ENCODE results near the gene NCOA1.

NCOA1 gene

DNA sequence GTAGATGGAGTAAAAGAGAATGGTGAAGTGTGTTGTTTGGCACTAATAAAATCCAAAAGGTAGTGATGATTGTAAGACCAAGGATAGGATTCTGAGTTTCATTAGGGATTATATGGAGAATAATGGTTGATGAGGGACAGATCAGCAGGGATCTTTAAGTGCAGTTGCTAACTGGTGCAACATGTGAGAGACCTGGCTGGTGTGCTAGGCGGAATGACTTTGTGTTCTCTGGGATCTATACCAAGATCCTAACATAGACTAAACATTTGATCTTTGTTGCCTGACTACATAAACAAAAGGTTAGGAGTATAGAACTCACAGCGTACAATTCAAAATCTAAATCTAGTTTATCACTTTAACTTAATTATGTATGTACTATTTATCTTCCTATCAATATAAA is 166.8 kb downstream of the NCOA1 start:
- H3K14ac ChIP-seq (ENCODE audit: low read length), result no peak overlapping the region
- H4K91ac ChIP-seq (ENCODE audit: low read depth, low read length), result no peak overlapping the region
- no peaks in the 10 kb centered on the region for H3K79me1 ChIP-seq (ENCODE audit: low read length)
- H3K9ac ChIP-seq (ENCODE audit: low read length), result no peak overlapping the region
- no peak overlapping the region for H3K4ac ChIP-seq (ENCODE audit: low read depth, low read length)
- H3K4me2 ChIP-seq (ENCODE audit: low read length), result no peak overlapping the region
- no CpG with 5 or more reads among the region's 2 CpGs for WGBS (ENCODE audit: extremely low coverage, insufficient coverage, insufficient read length)
- no peak overlapping the region for H3K27ac ChIP-seq (ENCODE audit: low read depth, low read length)
- no peak overlapping the region for H2AFZ ChIP-seq (ENCODE audit: insufficient read depth, low read length, poor library complexity)
- no peaks in the 10 kb centered on the region for H3K36me3 ChIP-seq (ENCODE audit: control insufficient read depth in 1 of 2, insufficient read depth in 2 of 2, low read length in 2 of 2)
- H3K27me3 ChIP-seq (ENCODE audit: insufficient read depth, low read length), result no peaks in the 10 kb centered on the region
- H2BK120ac ChIP-seq (ENCODE audit: insufficient read depth, low read length, poor library complexity), result no peak overlapping the region
- DNase-seq, result no peak
- no peak overlapping the region for H2BK12ac ChIP-seq (ENCODE audit: low read length)
- H2AK5ac ChIP-seq (ENCODE audit: low read length), result no peak overlapping the region
- H4K12ac ChIP-seq (ENCODE audit: low read depth, low read length), result no peak overlapping the region
- no peak overlapping the region for H3K23ac ChIP-seq (ENCODE audit: low read length)
- H3K79me2 ChIP-seq (ENCODE audit: control insufficient read depth, insufficient read depth, low read length, poor library complexity), result no peaks in the 10 kb centered on the region
- H3K4me1 ChIP-seq (ENCODE audit: control insufficient read depth in 1 of 2, insufficient read depth in 2 of 2, low read length in 2 of 2), result no peaks in the 10 kb centered on the region
- no peak overlapping the region for H3K18ac ChIP-seq (ENCODE audit: low read length)
- no peaks in the 10 kb centered on the region for H3K9me3 ChIP-seq (ENCODE audit: insufficient read depth, low read depth, low read length)
- H3K4me3 ChIP-seq (ENCODE audit: low read depth, low read length), result no peak overlapping the region
- no peak overlapping the region for H4K8ac ChIP-seq (ENCODE audit: low read depth, low read length)
- no peak overlapping the region for H2BK5ac ChIP-seq (ENCODE audit: low read depth, low read length, poor library complexity)

DNA sequence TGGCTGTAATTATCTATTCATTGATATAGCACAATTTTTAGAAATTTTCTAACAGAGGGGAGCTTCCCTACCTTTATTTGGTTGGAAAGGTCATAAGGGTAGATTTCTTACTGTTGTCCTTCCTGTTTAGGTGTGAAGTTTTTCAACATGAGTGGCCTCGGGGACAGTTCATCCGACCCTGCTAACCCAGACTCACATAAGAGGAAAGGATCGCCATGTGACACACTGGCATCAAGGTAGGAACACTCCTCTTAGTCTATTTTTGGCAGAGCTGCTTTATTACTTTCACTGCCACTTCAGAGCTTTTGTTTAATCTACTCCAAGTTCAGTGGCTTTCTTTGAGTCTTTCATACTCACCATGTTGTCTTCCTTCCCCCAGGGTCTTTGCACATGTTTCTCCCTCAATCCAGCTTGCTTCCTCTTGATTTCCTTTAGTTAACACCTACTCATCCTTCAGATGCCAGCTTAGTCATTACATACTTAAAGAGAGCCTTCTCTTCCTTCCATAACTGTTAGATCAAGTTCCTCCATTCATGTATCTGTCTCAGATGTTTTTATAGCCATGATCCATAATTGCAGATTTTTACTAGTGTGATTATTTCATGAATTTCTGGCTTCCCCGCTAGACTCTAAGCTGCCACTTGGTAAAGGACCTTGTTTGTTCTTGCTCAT is 167.6 kb downstream of the NCOA1 start:
- Histone ChIP-seq H3K36me3 (ENCODE audit: control insufficient read depth in 1 of 2, insufficient read depth in 2 of 2, low read length in 2 of 2) (no peaks in the 10 kb centered on the region), H4K8ac (ENCODE audit: low read depth, low read length) (no peak overlapping the region), H3K18ac (ENCODE audit: low read length) (no peak overlapping the region), H3K27ac (ENCODE audit: low read depth, low read length) (no peak overlapping the region), H4K12ac (ENCODE audit: low read depth, low read length) (no peak overlapping the region), H2BK5ac (ENCODE audit: low read depth, low read length, poor library complexity) (no peak overlapping the region), H4K91ac (ENCODE audit: low read depth, low read length) (no peak overlapping the region), H3K79me1 (ENCODE audit: low read length) (no peaks in the 10 kb centered on the region), H3K9ac (ENCODE audit: low read length) (no peak overlapping the region), H3K27me3 (ENCODE audit: insufficient read depth, low read length) (no peaks in the 10 kb centered on the region), H2AK5ac (ENCODE audit: low read length) (no peak overlapping the region), H3K4me2 (ENCODE audit: low read length) (no peak overlapping the region), H3K23ac (ENCODE audit: low read length) (no peak overlapping the region), H3K79me2 (ENCODE audit: control insufficient read depth, insufficient read depth, low read length, poor library complexity) (no peaks in the 10 kb centered on the region), H3K4me1 (ENCODE audit: control insufficient read depth in 1 of 2, insufficient read depth in 2 of 2, low read length in 2 of 2) (no peaks in the 10 kb centered on the region), H3K14ac (ENCODE audit: low read length) (no peak overlapping the region), H2AFZ (ENCODE audit: insufficient read depth, low read length, poor library complexity) (no peak overlapping the region), H2BK120ac (ENCODE audit: insufficient read depth, low read length, poor library complexity) (no peak overlapping the region), H3K4ac (ENCODE audit: low read depth, low read length) (no peak overlapping the region), H2BK12ac (ENCODE audit: low read length) (no peak overlapping the region), H3K9me3 (ENCODE audit: insufficient read depth, low read depth, low read length) (no peaks in the 10 kb centered on the region), H3K4me3 (ENCODE audit: low read depth, low read length) (no peak overlapping the region)
- no CpG with 5 or more reads among the region's 4 CpGs for WGBS (ENCODE audit: extremely low coverage, insufficient coverage, insufficient read length)
- DNase-seq, result peak; percentile 19 to 47

DNA sequence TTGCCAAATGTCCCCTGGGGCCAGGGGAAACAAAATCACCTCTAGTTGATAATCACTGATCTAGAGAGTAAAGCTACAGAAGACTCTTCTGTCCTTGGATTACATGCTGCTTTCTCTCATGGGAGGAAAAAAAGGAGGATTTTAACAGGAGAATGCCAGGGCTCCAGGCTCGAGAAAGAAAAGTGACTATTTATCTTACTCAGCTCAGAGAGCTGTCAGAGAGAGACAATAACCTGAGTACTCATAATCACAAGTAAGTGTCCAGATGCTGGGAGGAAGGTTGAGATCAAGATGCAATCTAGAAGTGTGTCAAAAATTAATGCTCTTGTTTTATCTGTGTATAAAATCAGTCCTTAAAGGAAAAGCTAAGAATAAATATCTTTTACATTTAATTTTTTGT is 168.8 kb downstream of the NCOA1 start:
- Histone ChIP-seq H3K4me1 (ENCODE audit: control insufficient read depth in 1 of 2, insufficient read depth in 2 of 2, low read length in 2 of 2) (no peaks in the 10 kb centered on the region), H3K27ac (ENCODE audit: low read depth, low read length) (no peak overlapping the region), H3K27me3 (ENCODE audit: insufficient read depth, low read length) (no peaks in the 10 kb centered on the region), H3K9me3 (ENCODE audit: insufficient read depth, low read depth, low read length) (no peaks in the 10 kb centered on the region), H3K9ac (ENCODE audit: low read length) (no peak overlapping the region), H4K91ac (ENCODE audit: low read depth, low read length) (no peak overlapping the region), H3K4me2 (ENCODE audit: low read length) (no peak overlapping the region), H3K79me2 (ENCODE audit: control insufficient read depth, insufficient read depth, low read length, poor library complexity) (no peaks in the 10 kb centered on the region), H3K23ac (ENCODE audit: low read length) (no peak overlapping the region), H2AFZ (ENCODE audit: insufficient read depth, low read length, poor library complexity) (no peak overlapping the region), H3K14ac (ENCODE audit: low read length) (no peak overlapping the region), H2BK12ac (ENCODE audit: low read length) (no peak overlapping the region), H3K79me1 (ENCODE audit: low read length) (no peaks in the 10 kb centered on the region), H3K18ac (ENCODE audit: low read length) (no peak overlapping the region), H2BK5ac (ENCODE audit: low read depth, low read length, poor library complexity) (no peak overlapping the region), H3K36me3 (ENCODE audit: control insufficient read depth in 1 of 2, insufficient read depth in 2 of 2, low read length in 2 of 2) (no peaks in the 10 kb centered on the region), H2AK5ac (ENCODE audit: low read length) (no peak overlapping the region), H3K4me3 (ENCODE audit: low read depth, low read length) (no peak overlapping the region), H4K12ac (ENCODE audit: low read depth, low read length) (no peak overlapping the region), H3K4ac (ENCODE audit: low read depth, low read length) (no peak overlapping the region), H4K8ac (ENCODE audit: low read depth, low read length) (no peak overlapping the region), H2BK120ac (ENCODE audit: insufficient read depth, low read length, poor library complexity) (no peak overlapping the region)
- no CpG with 5 or more reads among the region's 1 CpG for WGBS (ENCODE audit: extremely low coverage, insufficient coverage, insufficient read length)
- DNase-seq, result no peak

DNA sequence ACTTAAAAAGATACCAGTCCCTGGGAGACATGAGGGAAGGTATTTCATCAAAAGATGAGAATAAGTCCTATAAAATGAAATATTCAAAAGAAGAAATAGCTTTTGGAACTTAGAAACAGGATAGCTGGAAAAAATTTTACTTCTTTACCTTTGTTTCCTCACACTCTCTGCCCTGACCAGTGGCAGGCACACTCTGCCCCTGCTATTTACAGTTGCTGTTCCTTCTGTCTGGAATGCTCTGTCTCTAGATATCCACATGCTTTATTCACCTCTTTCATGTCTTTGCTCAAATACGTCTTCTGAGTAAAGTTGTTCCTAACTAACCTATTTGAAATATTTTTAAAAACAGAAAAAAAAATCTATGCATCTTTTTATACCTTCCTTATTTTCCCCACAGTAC is 176.5 kb downstream of the NCOA1 start:
- DNase-seq, result no peak
- Histone ChIP-seq H3K14ac (ENCODE audit: low read length) (no peak overlapping the region), H3K9ac (ENCODE audit: low read length) (no peak overlapping the region), H2BK5ac (ENCODE audit: low read depth, low read length, poor library complexity) (no peak overlapping the region), H3K79me2 (ENCODE audit: control insufficient read depth, insufficient read depth, low read length, poor library complexity) (no peaks in the 10 kb centered on the region), H2AK5ac (ENCODE audit: low read length) (no peak overlapping the region), H3K4ac (ENCODE audit: low read depth, low read length) (no peak overlapping the region), H3K4me1 (ENCODE audit: control insufficient read depth in 1 of 2, insufficient read depth in 2 of 2, low read length in 2 of 2) (no peaks in the 10 kb centered on the region), H3K9me3 (ENCODE audit: insufficient read depth, low read depth, low read length) (no peaks in the 10 kb centered on the region), H3K27me3 (ENCODE audit: insufficient read depth, low read length) (no peaks in the 10 kb centered on the region), H4K8ac (ENCODE audit: low read depth, low read length) (no peak overlapping the region), H3K4me2 (ENCODE audit: low read length) (no peak overlapping the region), H4K12ac (ENCODE audit: low read depth, low read length) (no peak overlapping the region), H2BK12ac (ENCODE audit: low read length) (no peak overlapping the region), H3K27ac (ENCODE audit: low read depth, low read length) (no peak overlapping the region), H4K91ac (ENCODE audit: low read depth, low read length) (no peak overlapping the region), H3K79me1 (ENCODE audit: low read length) (no peaks in the 10 kb centered on the region), H3K18ac (ENCODE audit: low read length) (no peak overlapping the region), H3K23ac (ENCODE audit: low read length) (no peak overlapping the region), H3K4me3 (ENCODE audit: low read depth, low read length) (no peak overlapping the region), H2BK120ac (ENCODE audit: insufficient read depth, low read length, poor library complexity) (no peak overlapping the region), H3K36me3 (ENCODE audit: control insufficient read depth in 1 of 2, insufficient read depth in 2 of 2, low read length in 2 of 2) (no peaks in the 10 kb centered on the region), H2AFZ (ENCODE audit: insufficient read depth, low read length, poor library complexity) (no peak overlapping the region)
- WGBS (ENCODE audit: extremely low coverage, insufficient coverage, insufficient read length), result no CpG with 5 or more reads among the region's 1 CpG
